Mesendoderm (in vitro differentiated cells): ENCODE measurements around the gene WNT3A.

Source experiments
- DNase-seq: peaks from one replicate; pipeline ENCODE4 v3.0.0; 2013
- H2AK5ac ChIP-seq: 2 replicates; pipeline ENCODE4 v1.6.1; 2013; ENCODE audit warnings: low read length, inconsistent platforms
- H2BK120ac ChIP-seq: 2 replicates; pipeline ENCODE4 v1.6.1; 2013; ENCODE audit warnings: low read depth, mild to moderate bottlenecking, low read length, moderate library complexity, mixed read lengths
- H2BK15ac ChIP-seq: replicated peaks from 2 replicates; pipeline ENCODE4 v1.6.1; 2013; ENCODE audit warnings: low read depth, mild to moderate bottlenecking, moderate library complexity
- H2BK5ac ChIP-seq: 2 replicates; pipeline ENCODE4 v1.6.1; 2013; ENCODE audit warnings: low read length, inconsistent platforms
- H3K18ac ChIP-seq: 2 replicates; pipeline ENCODE4 v1.6.1; 2013; ENCODE audit warnings: mild to moderate bottlenecking, low read length, mixed read lengths
- H3K23ac ChIP-seq: one replicate; pipeline ENCODE4 v1.6.1; 2013; ENCODE audit warnings: low read length
- H3K27ac ChIP-seq: 2 replicates; pipeline ENCODE4 v1.5.1; 2013; ENCODE audit warnings: low read depth, mild to moderate bottlenecking, inconsistent platforms, low read length, moderate library complexity
- H3K27me3 ChIP-seq: 2 replicates; pipeline ENCODE4 v1.6.1; 2013; ENCODE audit warnings: low read length, control low read depth, mild to moderate bottlenecking, inconsistent platforms; ENCODE audit not compliant: insufficient read depth, poor library complexity
- H3K36me3 ChIP-seq: 2 replicates; pipeline ENCODE4 v1.6.1; 2013; ENCODE audit warnings: low read length, inconsistent platforms; ENCODE audit not compliant: control insufficient read depth, insufficient read depth
- H3K4ac ChIP-seq: one replicate; pipeline ENCODE4 v1.6.1; 2013; ENCODE audit warnings: low read depth, mild to moderate bottlenecking, low read length, moderate library complexity
- H3K4me1 ChIP-seq: 2 replicates; pipeline ENCODE4 v1.6.1; 2013; ENCODE audit warnings: low read depth, low read length, inconsistent platforms; ENCODE audit not compliant: control insufficient read depth
- H3K4me2 ChIP-seq: 2 replicates; pipeline ENCODE4 v1.6.1; 2013; ENCODE audit warnings: low read length
- H3K4me3 ChIP-seq: 2 replicates; pipeline ENCODE4 v1.5.1; 2013; ENCODE audit warnings: mild to moderate bottlenecking, low read length
- H3K56ac ChIP-seq: one replicate; pipeline ENCODE4 v1.6.1; 2013; ENCODE audit warnings: low read length
- H3K79me1 ChIP-seq: 2 replicates; pipeline ENCODE4 v1.6.1; 2013; ENCODE audit warnings: low read length, inconsistent platforms
- H3K79me2 ChIP-seq: 2 replicates; pipeline ENCODE4 v1.6.1; 2013; ENCODE audit warnings: mild to moderate bottlenecking, low read length; ENCODE audit not compliant: control insufficient read depth, insufficient read depth
- H3K9ac ChIP-seq: 2 replicates; pipeline ENCODE4 v1.6.1; 2013; ENCODE audit warnings: low read length, inconsistent platforms
- H4K5ac ChIP-seq: one replicate; pipeline ENCODE4 v1.6.1; 2013; ENCODE audit warnings: low read length
- H4K8ac ChIP-seq: one replicate; pipeline ENCODE4 v1.6.1; 2013; ENCODE audit warnings: low read depth, mild to moderate bottlenecking, control low read depth, low read length, moderate library complexity
- WGBS: extraction: QIAGEN DNeasy Blood & Tissue Kit; methylation state at CpG from one replicate; pipeline ENCODE4 v1.1.7; 2013; ENCODE audit warnings: low lambda C conversion rate, missing lambda C conversion rate; ENCODE audit not compliant: insufficient coverage; ENCODE audit errors: extremely low coverage; 5-methylcytosine and 5-hydroxymethylcytosine counted together

The WNT3A gene

DNA sequence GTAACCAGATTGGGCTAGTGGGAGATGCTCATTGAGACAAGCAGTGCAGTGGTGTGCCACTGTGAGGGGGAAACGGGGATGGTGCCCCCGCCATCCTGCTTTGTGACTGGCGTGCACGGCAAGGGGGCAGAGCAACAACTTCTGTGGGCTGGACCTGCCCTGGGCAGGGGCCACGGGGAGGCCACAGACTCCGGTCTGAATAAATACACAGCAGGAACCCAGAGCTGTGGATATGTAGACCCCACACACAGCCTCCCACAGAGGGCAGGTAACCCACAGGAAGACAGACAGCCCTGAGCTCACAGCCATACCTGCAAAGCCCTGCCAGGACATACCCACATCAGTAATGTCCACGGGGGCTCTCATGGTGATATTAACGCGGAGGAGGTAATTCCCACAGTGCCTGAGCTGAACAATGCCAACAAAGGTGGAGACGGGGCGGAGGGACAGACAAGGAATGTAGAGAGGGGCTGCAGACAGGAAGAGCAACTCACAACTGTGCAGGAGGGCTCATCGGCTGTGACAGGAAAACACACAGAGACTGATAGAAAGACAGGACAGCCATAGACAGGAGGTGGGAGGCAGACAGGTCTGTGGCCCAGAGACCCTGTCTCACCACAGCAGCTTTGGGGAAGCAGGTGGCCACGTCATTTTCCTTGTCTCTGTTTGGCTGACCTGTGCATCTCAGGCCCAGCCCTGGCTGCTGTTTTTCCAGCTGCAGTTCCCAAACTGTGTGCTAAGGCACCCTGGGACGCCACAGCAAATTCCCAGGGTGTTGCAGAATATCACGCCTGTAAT lies 4.9 kb upstream of the WNT3A start:
- Histone ChIP-seq H3K23ac (no peak overlapping the region), H3K79me2 (no peaks in the 10 kb centered on the region), H3K27me3 (peaks cover 18% of the 10 kb centered on the region)

GRCh38 chr1:228002792-228003191 lies 4.0 kb upstream of the WNT3A start:
- H3K79me1 ChIP-seq: no peaks in the 10 kb centered on the region
- no peaks in the 10 kb centered on the region for H3K79me2 ChIP-seq
- H2BK120ac ChIP-seq: no peak overlapping the region
- no peak overlapping the region for H3K27ac ChIP-seq
- no peak overlapping the region for H3K4me2 ChIP-seq
- peaks cover 26% of the 10 kb centered on the region for H3K27me3 ChIP-seq
- no peak overlapping the region for H3K56ac ChIP-seq
- H3K36me3 ChIP-seq: no peaks in the 10 kb centered on the region
- H4K5ac ChIP-seq: no peak overlapping the region
- H2BK15ac ChIP-seq: no peak overlapping the region
- H2AK5ac ChIP-seq: no peak overlapping the region
- no peak overlapping the region for H3K4me3 ChIP-seq
- WGBS: no CpG with 5 or more reads among the region's 3 CpGs
- H3K9ac ChIP-seq: no peak overlapping the region
- peaks cover 6% of the 10 kb centered on the region for H3K4me1 ChIP-seq
- H2BK5ac ChIP-seq: no peak overlapping the region
- DNase-seq: no peak
- H3K18ac ChIP-seq: no peak overlapping the region
- H3K23ac ChIP-seq: no peak overlapping the region
- no peak overlapping the region for H4K8ac ChIP-seq
- no peak overlapping the region for H3K4ac ChIP-seq

More for the DNA sequence above, 4.9 kb upstream of the WNT3A start:
- H4K8ac ChIP-seq: no peak overlapping the region
- H4K5ac ChIP-seq: no peak overlapping the region
- H2BK120ac ChIP-seq: no peak overlapping the region
- peaks cover 6% of the 10 kb centered on the region for H3K4me1 ChIP-seq
- no peaks in the 10 kb centered on the region for H3K36me3 ChIP-seq
- H3K27ac ChIP-seq: no peak overlapping the region
- H3K79me1 ChIP-seq: no peaks in the 10 kb centered on the region
- H2BK5ac ChIP-seq: no peak overlapping the region
- H3K56ac ChIP-seq: no peak overlapping the region
- H3K4ac ChIP-seq: no peak overlapping the region
- no peak overlapping the region for H3K4me2 ChIP-seq
- H3K4me3 ChIP-seq: no peak overlapping the region
- no peak overlapping the region for H3K9ac ChIP-seq
- H3K18ac ChIP-seq: no peak overlapping the region
- no peak overlapping the region for H2AK5ac ChIP-seq
- DNase-seq: no peak
- no CpG with 5 or more reads among the region's 15 CpGs for WGBS
- H2BK15ac ChIP-seq: no peak overlapping the region

DNA sequence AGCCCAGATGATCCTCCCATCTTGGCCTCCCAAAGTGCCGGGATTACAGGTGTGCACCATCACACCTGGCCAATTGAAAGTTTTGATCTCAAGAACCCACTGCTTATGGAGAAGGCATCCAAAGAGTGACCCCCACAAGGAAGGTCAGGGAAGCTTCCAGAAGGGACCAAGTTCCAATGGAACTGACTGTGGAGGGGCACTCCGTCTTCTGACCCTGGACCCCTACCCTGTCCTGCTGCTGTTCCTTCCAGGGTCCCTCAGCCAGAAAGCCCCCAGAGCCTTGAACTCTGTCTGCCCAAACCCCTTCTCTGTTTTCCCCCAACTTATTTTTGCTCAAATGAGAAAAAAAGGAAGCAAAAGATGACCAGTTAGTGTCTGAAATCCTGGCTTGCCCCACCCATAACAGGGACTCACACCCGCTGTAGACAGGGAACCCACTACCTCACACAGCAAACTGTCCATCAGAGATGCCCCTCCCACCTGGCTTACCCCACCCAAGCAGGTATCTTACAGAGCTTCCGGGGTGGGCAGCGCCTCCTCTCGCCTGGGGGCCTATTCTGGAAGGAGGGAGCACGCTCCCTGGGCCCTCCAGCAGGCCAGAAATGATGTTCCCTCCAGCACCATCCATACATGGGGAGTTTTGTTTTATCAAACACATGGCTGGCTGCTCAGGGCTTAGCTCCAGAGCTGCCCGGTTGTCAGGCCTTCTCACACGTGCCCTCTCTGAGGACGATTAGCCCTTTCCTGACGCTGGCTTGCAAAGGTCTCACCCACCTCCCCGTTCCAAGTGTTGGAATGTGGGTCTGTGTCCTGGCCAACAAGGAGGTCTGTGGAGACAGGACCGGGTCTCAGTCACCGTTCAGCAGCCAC lies 3.1 kb upstream of the WNT3A start:
- peaks cover 35% of the 10 kb centered on the region for H3K27me3 ChIP-seq
- no peak overlapping the region for H2AK5ac ChIP-seq
- H3K56ac ChIP-seq: no peak overlapping the region
- no peak overlapping the region for H3K18ac ChIP-seq
- no peak overlapping the region for H4K8ac ChIP-seq
- DNase-seq: no peak
- no peak overlapping the region for H3K9ac ChIP-seq
- peaks cover 6% of the 10 kb centered on the region for H3K4me1 ChIP-seq
- H3K4ac ChIP-seq: no peak overlapping the region
- H3K4me3 ChIP-seq: no peak overlapping the region
- no peak overlapping the region for H2BK15ac ChIP-seq
- no peak overlapping the region for H3K4me2 ChIP-seq
- no peaks in the 10 kb centered on the region for H3K36me3 ChIP-seq
- H3K79me1 ChIP-seq: no peaks in the 10 kb centered on the region
- H4K5ac ChIP-seq: no peak overlapping the region
- no CpG with 5 or more reads among the region's 14 CpGs for WGBS
- H2BK5ac ChIP-seq: no peak overlapping the region
- no peaks in the 10 kb centered on the region for H3K79me2 ChIP-seq
- H2BK120ac ChIP-seq: no peak overlapping the region
- no peak overlapping the region for H3K23ac ChIP-seq
- H3K27ac ChIP-seq: no peak overlapping the region

- no peak overlapping the region for H2BK120ac ChIP-seq
- no peak overlapping the region for H3K56ac ChIP-seq
- H2BK15ac ChIP-seq: no peak overlapping the region
Observed at GRCh38 chr1:228004331-228004855, 2.4 kb upstream of the WNT3A start.

GRCh38 chr1:228004856-228005462 lies 1.8 kb upstream of the WNT3A start:
- no CpG with 5 or more reads among the region's 19 CpGs for WGBS
- no peak overlapping the region for H2BK15ac ChIP-seq
- H3K4ac ChIP-seq: no peak overlapping the region
- no peak overlapping the region for H3K23ac ChIP-seq
- H4K8ac ChIP-seq: no peak overlapping the region
- no peak overlapping the region for H3K27ac ChIP-seq
- H3K79me2 ChIP-seq: no peaks in the 10 kb centered on the region
- H3K4me2 ChIP-seq: no peak overlapping the region
- H3K27me3 ChIP-seq: peaks cover 48% of the 10 kb centered on the region
- no peak overlapping the region for H3K4me3 ChIP-seq
- H3K18ac ChIP-seq: no peak overlapping the region
- H3K56ac ChIP-seq: no peak overlapping the region
- peaks cover 6% of the 10 kb centered on the region for H3K4me1 ChIP-seq
- H2BK5ac ChIP-seq: no peak overlapping the region
- no peaks in the 10 kb centered on the region for H3K36me3 ChIP-seq
- no peak overlapping the region for H4K5ac ChIP-seq
- no peak overlapping the region for H2AK5ac ChIP-seq
- DNase-seq: peak; percentile 23
- H3K79me1 ChIP-seq: no peaks in the 10 kb centered on the region
- no peak overlapping the region for H2BK120ac ChIP-seq
- H3K9ac ChIP-seq: no peak overlapping the region

More at GRCh38 chr1:228004331-228004855, 2.4 kb upstream of the WNT3A start:
- Histone ChIP-seq H3K18ac (no peak overlapping the region), H3K4me2 (no peak overlapping the region), H3K79me1 (no peaks in the 10 kb centered on the region), H3K79me2 (no peaks in the 10 kb centered on the region), H4K5ac (no peak overlapping the region), H3K4me1 (peaks cover 6% of the 10 kb centered on the region), H3K4me3 (no peak overlapping the region), H3K9ac (no peak overlapping the region), H3K36me3 (no peaks in the 10 kb centered on the region), H2BK5ac (no peak overlapping the region), H3K27ac (no peak overlapping the region), H4K8ac (no peak overlapping the region), H3K4ac (no peak overlapping the region), H2AK5ac (no peak overlapping the region), H3K23ac (no peak overlapping the region), H3K27me3 (peaks cover 42% of the 10 kb centered on the region)
- DNase-seq: peak; percentile 67
- WGBS: no CpG with 5 or more reads among the region's 12 CpGs
